ENCODE data around the gene METAP1D.

The METAP1D gene

GRCh38 chr2:171959998-171960397, 39.8 kb upstream of the METAP1D start:
- DNase-seq (ENCODE audit: low spot score), result no peak
- H3K4me3 ChIP-seq, result no peak overlapping the region
- TF ChIP-seq CTCF (IDR thresholded peaks at IDR 0.05), result no peak
- no peak overlapping the region for H3K27ac ChIP-seq

- Histone ChIP-seq H3K27ac (no peak overlapping the region), H3K4me3 (no peak overlapping the region)
- TF ChIP-seq CTCF (IDR thresholded peaks at IDR 0.05), result no peak
- no peak for DNase-seq (ENCODE audit: low spot score)
These were observed 39.2 kb upstream of the METAP1D start for GRCh38 chr2:171960570-171960969.

GRCh38 chr2:171963198-171963597, 36.6 kb upstream of the METAP1D start:
- Histone ChIP-seq H3K4me3 (no peak overlapping the region), H3K27ac (no peak overlapping the region)
- no peak for DNase-seq (ENCODE audit: low spot score)
- TF ChIP-seq CTCF (IDR thresholded peaks at IDR 0.05), result no peak

GRCh38 chr2:171964308-171964707, 35.4 kb upstream of the METAP1D start:
- no peak for TF ChIP-seq CTCF (IDR thresholded peaks at IDR 0.05)
- Histone ChIP-seq H3K27ac (no peak overlapping the region), H3K4me3 (no peak overlapping the region)

GRCh38 chr2:171965238-171965637, 34.5 kb upstream of the METAP1D start:
- no peak overlapping the region for H3K4me3 ChIP-seq
- no peak for TF ChIP-seq CTCF (IDR thresholded peaks at IDR 0.05)
- no peak for DNase-seq (ENCODE audit: low spot score)
- H3K27ac ChIP-seq, result no peak overlapping the region

More at GRCh38 chr2:171964308-171964707, 35.4 kb upstream of the METAP1D start:
- DNase-seq (ENCODE audit: low spot score), result no peak

GRCh38 chr2:171965661-171966060, 34.1 kb upstream of the METAP1D start:
- no peak for TF ChIP-seq CTCF (IDR thresholded peaks at IDR 0.05)
- Histone ChIP-seq H3K4me3 (no peak overlapping the region), H3K27ac (no peak overlapping the region)
- no peak for DNase-seq (ENCODE audit: low spot score)

GRCh38 chr2:171966235-171966634, 33.5 kb upstream of the METAP1D start:
- no peak overlapping the region for H3K4me3 ChIP-seq
- H3K27ac ChIP-seq, result no peak overlapping the region
- no peak for DNase-seq (ENCODE audit: low spot score)
- TF ChIP-seq CTCF (IDR thresholded peaks at IDR 0.05), result no peak
